ENCODE measurements around the gene PLVAP. TPM values are rescaled to one million over a fixed set of nuclear protein-coding genes. Genes with fewer than 3 reads are reported as not detected.

The PLVAP gene
- total RNA-seq, 1 experiment from 2014 or later: not detected

DNA sequence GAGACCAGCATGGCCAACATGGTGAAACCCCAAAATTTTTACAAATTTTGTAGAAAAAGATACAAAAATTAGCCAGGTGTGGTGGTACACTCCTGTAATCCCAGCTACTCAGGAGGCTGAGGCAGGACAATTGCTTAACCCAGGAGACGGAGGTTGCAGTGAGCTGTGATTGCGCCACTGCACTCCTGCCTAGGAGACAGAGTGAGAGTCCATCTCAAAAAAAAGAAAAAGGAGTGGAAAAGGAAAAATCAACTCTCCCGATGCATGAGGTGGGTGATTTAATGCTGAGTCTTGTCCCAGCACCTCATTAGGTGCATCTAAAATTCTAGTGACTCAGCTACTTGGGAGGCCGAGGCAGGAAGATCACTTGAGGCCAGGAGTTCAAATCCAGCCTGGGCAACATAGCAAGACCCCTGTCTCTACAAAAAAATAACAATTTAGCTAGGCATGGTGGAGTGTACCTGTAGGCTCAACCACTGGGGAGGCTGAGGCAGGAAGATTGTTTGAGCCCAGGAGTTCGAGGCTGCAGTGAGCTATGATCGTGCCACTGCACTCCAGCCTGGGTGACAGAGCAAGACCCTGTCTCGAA lies 20.0 kb downstream of the PLVAP start:
- H4K5ac ChIP-seq (ENCODE audit: insufficient read length, low read depth, low read length): no peak overlapping the region
- H3K27me3 ChIP-seq (ENCODE audit: insufficient read depth, low read length): no peaks in the 10 kb centered on the region
- TF ChIP-seq, protein P1, sequence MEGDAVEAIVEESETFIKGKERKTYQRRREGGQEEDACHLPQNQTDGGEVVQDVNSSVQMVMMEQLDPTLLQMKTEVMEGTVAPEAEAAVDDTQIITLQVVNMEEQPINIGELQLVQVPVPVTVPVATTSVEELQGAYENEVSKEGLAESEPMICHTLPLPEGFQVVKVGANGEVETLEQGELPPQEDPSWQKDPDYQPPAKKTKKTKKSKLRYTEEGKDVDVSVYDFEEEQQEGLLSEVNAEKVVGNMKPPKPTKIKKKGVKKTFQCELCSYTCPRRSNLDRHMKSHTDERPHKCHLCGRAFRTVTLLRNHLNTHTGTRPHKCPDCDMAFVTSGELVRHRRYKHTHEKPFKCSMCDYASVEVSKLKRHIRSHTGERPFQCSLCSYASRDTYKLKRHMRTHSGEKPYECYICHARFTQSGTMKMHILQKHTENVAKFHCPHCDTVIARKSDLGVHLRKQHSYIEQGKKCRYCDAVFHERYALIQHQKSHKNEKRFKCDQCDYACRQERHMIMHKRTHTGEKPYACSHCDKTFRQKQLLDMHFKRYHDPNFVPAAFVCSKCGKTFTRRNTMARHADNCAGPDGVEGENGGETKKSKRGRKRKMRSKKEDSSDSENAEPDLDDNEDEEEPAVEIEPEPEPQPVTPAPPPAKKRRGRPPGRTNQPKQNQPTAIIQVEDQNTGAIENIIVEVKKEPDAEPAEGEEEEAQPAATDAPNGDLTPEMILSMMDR (conservative IDR thresholded peaks at IDR 0.05): no peak
- no peak overlapping the region for H4K8ac ChIP-seq (replicated peaks; ENCODE audit: insufficient read length, low read depth, low read length)
- no peak overlapping the region for H3K27ac Mint-ChIP-seq
- H2AK5ac ChIP-seq (ENCODE audit: insufficient read length, low read length): no peak overlapping the region
- H2AFZ ChIP-seq (ENCODE audit: low read length): no peak overlapping the region
- H3K79me2 ChIP-seq (ENCODE audit: insufficient read depth, low read length): no peaks in the 10 kb centered on the region
- H2BK20ac ChIP-seq (ENCODE audit: low read depth, low read length, poor library complexity, severe bottlenecking): no peak overlapping the region
- DNase-seq: no peak
- no peak overlapping the region for H3K18ac ChIP-seq (ENCODE audit: insufficient read length, low read depth, low read length)
- H3K79me1 ChIP-seq (ENCODE audit: insufficient read depth, low read depth, low read length, poor library complexity, severe bottlenecking): no peaks in the 10 kb centered on the region
- no peak overlapping the region for H3K14ac ChIP-seq (ENCODE audit: insufficient read depth, low read length)
- H3K27me3 Mint-ChIP-seq (ENCODE audit: low read depth): no peaks in the 10 kb centered on the region; the same call in none of the 2 replicates
- no peak overlapping the region for H3K23ac ChIP-seq (ENCODE audit: insufficient read length, low read depth, low read length)
- H3K9ac ChIP-seq (ENCODE audit: extremely low read depth, insufficient read length, low read length): no peak overlapping the region
- no peak overlapping the region for H2BK5ac ChIP-seq (ENCODE audit: insufficient read length, low read length)
- H3K23me2 ChIP-seq (ENCODE audit: insufficient read length, low read depth, low read length, poor library complexity, severe bottlenecking): no peaks in the 10 kb centered on the region
- no peak overlapping the region for H3K56ac ChIP-seq (ENCODE audit: insufficient read length, low read depth, low read length)
- H3K4me3 Mint-ChIP-seq: no peak overlapping the region
- no peak overlapping the region for H2BK12ac ChIP-seq (ENCODE audit: insufficient read length, low read depth, low read length)
- H4K91ac ChIP-seq (ENCODE audit: insufficient read length, low read depth, low read length): no peak overlapping the region
- no peak overlapping the region for H3K4me2 ChIP-seq (ENCODE audit: insufficient read depth, insufficient read length, low read length)
- H2BK120ac ChIP-seq (ENCODE audit: low read depth, low read length, poor library complexity, severe bottlenecking): no peak overlapping the region
- no peaks in the 10 kb centered on the region for H3K36me3 Mint-ChIP-seq (ENCODE audit: insufficient read depth in 1 of 3, low read depth in 3 of 3)
- no peak overlapping the region for H2BK15ac ChIP-seq (ENCODE audit: low read depth, low read length)
- no peaks in the 10 kb centered on the region for H3K4me1 ChIP-seq (ENCODE audit: insufficient read depth, low read length)
- H3K9me3 Mint-ChIP-seq: no peaks in the 10 kb centered on the region; a peak in 1 of 5 replicates
- H3K4ac ChIP-seq (ENCODE audit: low read depth, low read length): no peak overlapping the region
- no peaks in the 10 kb centered on the region for H3K9me3 ChIP-seq (ENCODE audit: control insufficient read depth, low read depth, low read length)
- no peak overlapping the region for H3T11ph ChIP-seq (ENCODE audit: low read length)
- WGBS (ENCODE audit: extremely low coverage, insufficient read length, low lambda C conversion rate): no CpG with 5 or more reads among the region's 7 CpGs
- peaks cover 6 to 8% of the 10 kb centered on the region in 2 experiments for H3K4me1 Mint-ChIP-seq
- H3K27ac ChIP-seq (ENCODE audit: insufficient read length, low read depth, low read length): no peak overlapping the region
- no peaks in the 10 kb centered on the region for H4K20me1 ChIP-seq (ENCODE audit: control insufficient read depth, insufficient read depth, insufficient read length)
